GM12891 (cell line): ENCODE results near the gene EML3.
"Not testable (repeated sequence)": the region's sequence is repeated elsewhere in the genome, so short reads cannot be mapped to it uniquely, and the experiment has no call there.

ENCODE experiments used
- PAX5 ChIP-seq: IDR thresholded peaks from 2 replicates; pipeline ENCODE4 v1.6.1; 2011; ENCODE audit warnings: low read length, moderate library complexity, mild to moderate bottlenecking; ENCODE audit not compliant: insufficient read depth, severe bottlenecking
- POLR2A ChIP-seq: IDR thresholded peaks from 2 replicates; pipeline ENCODE4 v1.6.1; 2011; ENCODE audit warnings: low read depth, low read length, control low read depth
- POLR2AphosphoS5 ChIP-seq: IDR thresholded peaks from 2 replicates; pipeline ENCODE4 v1.6.1; 2011; ENCODE audit warnings: low read depth, low read length, control low read depth
- TAF1 ChIP-seq: IDR thresholded peaks from 2 replicates; pipeline ENCODE4 v1.6.1; 2011; ENCODE audit warnings: low read depth, low read length, control low read depth

- not testable (repeated sequence) for TF ChIP-seq POLR2AphosphoS5, TAF1, POLR2A, PAX5
Observed at GRCh38 chr11:62561677-62562230, 50.8 kb downstream of the EML3 start.
